ENCODE data around the gene AJAP1. TPM values are rescaled to one million over a fixed set of nuclear protein-coding genes. Genes with fewer than 3 reads are reported as not detected.

AJAP1 gene
- polyA plus RNA-seq, 1 donor from 2014 or later, result 7.9 TPM

GRCh38 chr1:4693331-4693730 lies 38.9 kb downstream of the AJAP1 start:
- Histone ChIP-seq H4K20me1 (ENCODE audit: insufficient read depth) (no peaks in the 10 kb centered on the region), H3K9me2 (ENCODE audit: insufficient read depth, low read length) (no peaks in the 10 kb centered on the region), H3K4me2 (ENCODE audit: low read length) (no peak overlapping the region), H3K79me2 (replicated peaks; ENCODE audit: insufficient read depth, low read length) (no peaks in the 10 kb centered on the region), H3K36me3 (ENCODE audit: insufficient read depth, low read length) (no peaks in the 10 kb centered on the region), H3F3A (ENCODE audit: insufficient read depth, low read length, poor library complexity, severe bottlenecking) (no peaks in the 10 kb centered on the region), H3K4me3 (ENCODE audit: low read length) (no peak overlapping the region), H3K9ac (ENCODE audit: low read length) (no peak overlapping the region), H3K27ac (ENCODE audit: low read length) (no peak overlapping the region), H3K27me3 (ENCODE audit: insufficient read depth, low read depth, low read length) (no peaks in the 10 kb centered on the region), H3K9me3 (ENCODE audit: low read length) (no peaks in the 10 kb centered on the region), H2AFZ (ENCODE audit: low read depth, low read length) (no peak overlapping the region)
- no peak for TF ChIP-seq POLR2AphosphoS5 (IDR thresholded peaks at IDR 0.05)
- no peak for TF ChIP-seq TAF1 (IDR thresholded peaks at IDR 0.05; ENCODE audit: low read depth)
- no peak for TF ChIP-seq RAD21 (conservative IDR thresholded peaks at IDR 0.05)
- TF ChIP-seq EP300 (conservative IDR thresholded peaks at IDR 0.05; ENCODE audit: poor library complexity, severe bottlenecking), result no peak
- no peak for TF ChIP-seq EZH2 (IDR thresholded peaks at IDR 0.05; ENCODE audit: borderline replicate concordance, insufficient read depth, low read length, poor library complexity, severe bottlenecking)
- no peak for TF ChIP-seq SMC3 (conservative IDR thresholded peaks at IDR 0.05; ENCODE audit: poor library complexity)
- no peak for TF ChIP-seq REST (IDR thresholded peaks at IDR 0.05; ENCODE audit: borderline replicate concordance)
- TF ChIP-seq CTCF (IDR thresholded peaks at IDR 0.05; ENCODE audit: poor library complexity, severe bottlenecking), result no peak
- no peak for TF ChIP-seq MXI1 (conservative IDR thresholded peaks at IDR 0.05; ENCODE audit: poor library complexity, severe bottlenecking)

GRCh38 chr1:4693891-4694290 lies 39.5 kb downstream of the AJAP1 start:
- H3K27me3 ChIP-seq (ENCODE audit: insufficient read depth, low read depth, low read length), result no peaks in the 10 kb centered on the region

More at GRCh38 chr1:4693891-4694290, 39.5 kb downstream of the AJAP1 start:
- Histone ChIP-seq H3K4me2 (ENCODE audit: low read length) (no peak overlapping the region), H2AFZ (ENCODE audit: low read depth, low read length) (no peak overlapping the region), H3F3A (ENCODE audit: insufficient read depth, low read length, poor library complexity, severe bottlenecking) (no peaks in the 10 kb centered on the region), H3K79me2 (replicated peaks; ENCODE audit: insufficient read depth, low read length) (no peaks in the 10 kb centered on the region), H4K20me1 (ENCODE audit: insufficient read depth) (no peaks in the 10 kb centered on the region), H3K9me2 (ENCODE audit: insufficient read depth, low read length) (no peaks in the 10 kb centered on the region), H3K4me3 (ENCODE audit: low read length) (no peak overlapping the region), H3K36me3 (ENCODE audit: insufficient read depth, low read length) (no peaks in the 10 kb centered on the region), H3K9me3 (ENCODE audit: low read length) (no peaks in the 10 kb centered on the region), H3K9ac (ENCODE audit: low read length) (no peak overlapping the region), H3K27ac (ENCODE audit: low read length) (no peak overlapping the region)
- TF ChIP-seq CTCF (IDR thresholded peaks at IDR 0.05; ENCODE audit: poor library complexity, severe bottlenecking) (no peak), MXI1 (conservative IDR thresholded peaks at IDR 0.05; ENCODE audit: poor library complexity, severe bottlenecking) (no peak), POLR2AphosphoS5 (IDR thresholded peaks at IDR 0.05) (no peak), SMC3 (conservative IDR thresholded peaks at IDR 0.05; ENCODE audit: poor library complexity) (no peak), EP300 (conservative IDR thresholded peaks at IDR 0.05; ENCODE audit: poor library complexity, severe bottlenecking) (no peak), EZH2 (IDR thresholded peaks at IDR 0.05; ENCODE audit: borderline replicate concordance, insufficient read depth, low read length, poor library complexity, severe bottlenecking) (no peak), RAD21 (conservative IDR thresholded peaks at IDR 0.05) (no peak), REST (IDR thresholded peaks at IDR 0.05; ENCODE audit: borderline replicate concordance) (no peak), TAF1 (IDR thresholded peaks at IDR 0.05; ENCODE audit: low read depth) (no peak)

Data from neural cell (in vitro differentiated cells).